K562 (cell line): ENCODE measurements around the gene DISC1. TPM values are rescaled to one million over a fixed set of nuclear protein-coding genes. Genes with fewer than 3 reads are reported as not detected.

Experiments
- ATAC-seq: fragments of 200-7000 bp; cut with Tn5 transposase; 3 replicates; pipeline ENCODE4 v1.9.1; 2020; ENCODE audit warnings: moderate library complexity
- BruUV-seq: library from RNA; stranded (reverse); fragments of 400-500 nt; replicated peaks from 2 replicates; lab custom pipeline; 2021; lab: Mats Ljungman, UMichigan
- CTCF ChIA-PET: fragments of 300-600 bp; formaldehyde crosslinking; extraction: SDS; loops from one replicate; lab custom pipeline; 2021; ENCODE audit warnings: low intra/inter-chr PET ratio; lab: Yijun Ruan, JAX
- POLR2A ChIA-PET: fragments of 300-600, 350-650 bp; sonication (Branson Sonifier 250); formaldehyde crosslinking; extraction: SDS; loops from one replicate; lab custom pipeline; 2021; ENCODE audit warnings: antibody characterized with exemption, inconsistent platforms; lab: Yijun Ruan, JAX
- DNase-seq, 4 experiments: peaks; one replicate each; pipeline versions ENCODE4 v3.0.0 to v3.0.0-alpha.2; 2011 to 2018; ENCODE audit warnings: low spot score in 3 of 4, mixed read lengths in 3 of 4; ENCODE audit errors: extremely low read depth in 1 of 4
- FAIRE-seq: peaks from 2 replicates; lab custom pipeline; 2011; peaks lifted over from hg19 to GRCh38; lab: Jason Lieb, UNC
- H2AFZ ChIP-seq: 2 replicates; pipeline ENCODE4 v1.6.0; 2011; ENCODE audit warnings: low read depth, low read length, control low read depth, inconsistent platforms
- H3K27ac ChIP-seq: fragments of 200-600 bp; 3 replicates; pipeline ENCODE4 v1.8.0; 2011; ENCODE audit warnings: low read depth, mild to moderate bottlenecking, control low read depth, inconsistent platforms, low read length, moderate library complexity, mixed read lengths; ENCODE audit errors: extremely low read depth
- H3K27me3 ChIP-seq, 2 experiments: fragments of 300-600 bp in 1 of 2; 2 replicates in 1 of 2; 3 replicates in 1 of 2; pipeline versions ENCODE4 v1.6.0 to v1.8.0; 2011; ENCODE audit warnings: inconsistent platforms in 2 of 2, low read length in 2 of 2, mild to moderate bottlenecking in 1 of 2, mixed read lengths in 1 of 2, moderate library complexity in 1 of 2; ENCODE audit not compliant: control insufficient read depth in 2 of 2, insufficient read depth in 2 of 2
- H3K36me3 ChIP-seq: fragments of 300-600 bp; 3 replicates; pipeline ENCODE4 v1.8.0; 2011; ENCODE audit warnings: mild to moderate bottlenecking, low read length, inconsistent platforms; ENCODE audit not compliant: control insufficient read depth, insufficient read depth
- H3K4me1 ChIP-seq, 2 experiments: fragments of 200-600 bp in 1 of 2; replicated peaks in 1 of 2; 2 replicates in 1 of 2; 3 replicates in 1 of 2; pipeline versions ENCODE4 v1.5.1 to v1.8.0; 2011; ENCODE audit warnings: inconsistent platforms in 2 of 2, low read length in 2 of 2, mild to moderate bottlenecking in 1 of 2, mixed read lengths in 1 of 2, moderate library complexity in 1 of 2; ENCODE audit not compliant: control insufficient read depth in 2 of 2, insufficient read depth in 2 of 2
- H3K4me2 ChIP-seq: 2 replicates; pipeline ENCODE4 v1.6.1; 2011; ENCODE audit warnings: low read length, control low read depth, inconsistent platforms, mixed read lengths; ENCODE audit not compliant: insufficient read depth
- H3K4me3 ChIP-seq: fragments of 200-600 bp; sonication (generic), shearing (Covaris generic); 2 replicates; pipeline ENCODE4 v1.5.1; 2016; ENCODE audit warnings: control low read depth, inconsistent platforms
- H3K79me2 ChIP-seq: fragments of 200-600 bp; 3 replicates; pipeline ENCODE4 v1.8.0; 2011; ENCODE audit warnings: low read length, inconsistent platforms; ENCODE audit not compliant: control insufficient read depth, insufficient read depth
- H3K9ac ChIP-seq, 2 experiments: 2 replicates each; pipeline versions ENCODE4 v1.6.0 to v1.6.1; 2011; ENCODE audit warnings: low read depth in 2 of 2, low read length in 2 of 2, control low read depth in 1 of 2, inconsistent platforms in 1 of 2, mild to moderate bottlenecking in 1 of 2, mixed read lengths in 1 of 2; ENCODE audit not compliant: insufficient read depth in 1 of 2
- H3K9me1 ChIP-seq: one replicate; pipeline ENCODE4 v1.6.0; 2011; ENCODE audit warnings: inconsistent platforms, mild to moderate bottlenecking, low read length, moderate library complexity; ENCODE audit not compliant: control insufficient read depth, insufficient read depth
- H3K9me3 ChIP-seq: replicated peaks from 2 replicates; pipeline ENCODE4 v1.5.1; 2011; ENCODE audit warnings: low read depth, low read length, inconsistent platforms; ENCODE audit not compliant: control insufficient read depth, insufficient read depth
- H4K20me1 ChIP-seq: replicated peaks from 2 replicates; pipeline ENCODE4 v1.6.1; 2011; ENCODE audit warnings: low read length, inconsistent platforms, mixed read lengths; ENCODE audit not compliant: control insufficient read depth, insufficient read depth
- ARID4B ChIP-seq: sonication (generic); formaldehyde crosslinking; IDR thresholded peaks from 2 replicates; pipeline ENCODE4 v1.8.0; 2022; ENCODE audit warnings: mild to moderate bottlenecking, missing genetic modification reagents
- C11orf30 ChIP-seq: fragments of 450-650 bp; IDR thresholded peaks from 2 replicates; pipeline ENCODE4 v1.6.1; 2016; ENCODE audit warnings: low read depth, mild to moderate bottlenecking
- CHD4 ChIP-seq: fragments of 200-600 bp; sonication (generic); IDR thresholded peaks from 3 replicates; pipeline ENCODE4 v1.6.1; 2012; ENCODE audit warnings: low read depth, mild to moderate bottlenecking, mixed read lengths, low read length, inconsistent platforms; ENCODE audit not compliant: insufficient read depth, insufficient replicate concordance, poor library complexity, severe bottlenecking
- ZNF277 ChIP-seq: fragments of 250-450 bp; sonication (Bioruptor Pico); IDR thresholded peaks from 2 replicates; pipeline ENCODE4 v1.8.0; 2022; ENCODE audit warnings: inconsistent platforms, mild to moderate bottlenecking, moderate library complexity, borderline replicate concordance
- ZNF639 ChIP-seq, 2 experiments: fragments of 200-800 bp in 1 of 2; sonication (Bioruptor generic) in 1 of 2; sonication (generic) in 1 of 2; formaldehyde crosslinking in 1 of 2; IDR thresholded peaks in 1 of 2; conservative IDR thresholded peaks in 1 of 2; 2 replicates each; pipeline versions ENCODE4 v1.5.0 to v1.6.1; 2016 to 2020; ENCODE audit warnings: missing compliant biosample characterization in 1 of 2, missing genetic modification characterization in 1 of 2, missing genetic modification reagents in 1 of 2
- WGBS: fragments of 100-300 bp; shearing (Covaris generic); methylation state at CpG from one replicate; pipeline ENCODE4 v1.1.6; 2016; ENCODE audit warnings: low coverage, mixed read lengths; ENCODE audit not compliant: insufficient coverage; ENCODE audit errors: missing lambda C conversion rate; 5-methylcytosine and 5-hydroxymethylcytosine counted together
- in situ Hi-C: fragments of 300-500 bp; cut with MboI; formaldehyde crosslinking; loops from 4 replicates; pipeline ENCODE4 v1.15.0; 2018; ENCODE audit warnings: inconsistent platforms, mixed read lengths
- intact Hi-C: fragments of 100-400 bp; cut with micrococcal nuclease; formaldehyde crosslinking; loops from 2 replicates; pipeline ENCODE4 v1.14.2; 2022
- polyA plus RNA-seq, 8 experiments: library from polyadenylated mRNA; depleted of rRNA in 4 of 8; stranded (reverse) in 5 of 8; unstranded in 3 of 8; fragments of >200 nt; fragmentation: Nextera tagmentation in 2 of 8; fragmentation: Illumina TruSeq in 1 of 8; extraction: Ambion mirVana in 2 of 8; extraction: Trizol in 1 of 8; gene quantifications; 2 replicates each; pipeline versions ENCODE4 v1.2.1 to v1.2.3, GENCODE V29; 2011 to 2014; ENCODE audit warnings: inconsistent platforms in 1 of 8, missing spikeins in 1 of 8
- total RNA-seq, 7 experiments: library from RNA; depleted of rRNA in 6 of 7; stranded (reverse); fragments of >200 nt in 6 of 7; fragmentation: Illumina TruSeq in 2 of 7; extraction: Trizol in 2 of 7; gene quantifications; 2 replicates each; pipeline versions ENCODE4 v1.2.1 to v1.2.3, GENCODE V29; 2011 to 2021; ENCODE audit warnings: low replicate concordance in 1 of 7

The DISC1 gene
- total and polyA plus RNA-seq, 9 of the 15 experiments (the other 6 are each of a cell fraction or from before 2014, with no cell fraction given): 0.01 to 0.11 (median 0.08) TPM; not detected in 1

GRCh38 chr1:231590453-231591198 lies 36.0 kb upstream of the DISC1 start (continued):
- TF ChIP-seq CHD4 (no peak), ZNF277 (CRISPR knock-in tag) (no peak), ZNF639 (CRISPR knock-in tag; conservative IDR thresholded peaks at IDR 0.05 in 1 of 2, IDR thresholded peaks at IDR 0.05 in 1 of 2) (no peak), C11orf30 (no peak)

- Histone ChIP-seq H3K27ac (no peak overlapping the region), H2AFZ (peak overlapping the region; percentile 28), H3K4me1 (no peaks in the 10 kb centered on the region; a peak in 1 of 5 replicates), H3K9me3 (no peaks in the 10 kb centered on the region), H3K79me2 (no peaks in the 10 kb centered on the region), H4K20me1 (no peaks in the 10 kb centered on the region), H3K4me3 (no peak overlapping the region), H3K27me3 (no peaks in the 10 kb centered on the region), H3K9ac (peak overlapping the region in 1 of 2 experiments; percentile 60; a peak in 1 of 4 replicates), H3K4me2 (no peak overlapping the region), H3K36me3 (no peaks in the 10 kb centered on the region), H3K9me1 (no peaks in the 10 kb centered on the region)
- FAIRE-seq: no peak
- ATAC-seq: no peak
- intact Hi-C loops (loop anchor here (10.0 kb wide), 1 partner anchor 677 kb away; no protein-coding TSS in a partner anchor), in situ Hi-C loops (no loop called here)
- POLR2A ChIA-PET: interaction anchor here (0.8 to 1.7 kb wide), 4 partner anchors 10 to 256 kb away, joined by 3 to 5 read pairs (median 4); no protein-coding TSS in a partner anchor
- no TSS peak for BruUV-seq
- CTCF ChIA-PET: interaction anchor here (2.2 kb wide), 1 partner anchor 234 kb away, joined by 14 read pairs; no protein-coding TSS in a partner anchor
- no peak for TF ChIP-seq ARID4B
- DNase-seq: no peak
- 23% methylated on average over 11 of the region's 11 CpGs for WGBS
Measured at GRCh38 chr1:231591466-231591865, 35.1 kb upstream of the DISC1 start.
